C4-2B (cell line): ENCODE results near the gene MXD3.
A peak's percentile ranks its signal among the peaks of the same experiment; 100 is the strongest.
"Not testable (repeated sequence)": the region's sequence is repeated elsewhere in the genome, so short reads cannot be mapped to it uniquely, and the experiment has no call there.

Experiments
- H3K27ac ChIP-seq: fragments of 450-650 bp; 2 replicates; pipeline ENCODE4 v1.5.1; 2017
- CTCF ChIP-seq: fragments of 450-650 bp; conservative IDR thresholded peaks from 2 replicates; pipeline ENCODE4 v1.5.1; 2017; ENCODE audit warnings: mild to moderate bottlenecking
- ZFX ChIP-seq: fragments of 450-650 bp; IDR thresholded peaks from 2 replicates; pipeline ENCODE4 v1.6.1; 2017

The MXD3 gene

DNA sequence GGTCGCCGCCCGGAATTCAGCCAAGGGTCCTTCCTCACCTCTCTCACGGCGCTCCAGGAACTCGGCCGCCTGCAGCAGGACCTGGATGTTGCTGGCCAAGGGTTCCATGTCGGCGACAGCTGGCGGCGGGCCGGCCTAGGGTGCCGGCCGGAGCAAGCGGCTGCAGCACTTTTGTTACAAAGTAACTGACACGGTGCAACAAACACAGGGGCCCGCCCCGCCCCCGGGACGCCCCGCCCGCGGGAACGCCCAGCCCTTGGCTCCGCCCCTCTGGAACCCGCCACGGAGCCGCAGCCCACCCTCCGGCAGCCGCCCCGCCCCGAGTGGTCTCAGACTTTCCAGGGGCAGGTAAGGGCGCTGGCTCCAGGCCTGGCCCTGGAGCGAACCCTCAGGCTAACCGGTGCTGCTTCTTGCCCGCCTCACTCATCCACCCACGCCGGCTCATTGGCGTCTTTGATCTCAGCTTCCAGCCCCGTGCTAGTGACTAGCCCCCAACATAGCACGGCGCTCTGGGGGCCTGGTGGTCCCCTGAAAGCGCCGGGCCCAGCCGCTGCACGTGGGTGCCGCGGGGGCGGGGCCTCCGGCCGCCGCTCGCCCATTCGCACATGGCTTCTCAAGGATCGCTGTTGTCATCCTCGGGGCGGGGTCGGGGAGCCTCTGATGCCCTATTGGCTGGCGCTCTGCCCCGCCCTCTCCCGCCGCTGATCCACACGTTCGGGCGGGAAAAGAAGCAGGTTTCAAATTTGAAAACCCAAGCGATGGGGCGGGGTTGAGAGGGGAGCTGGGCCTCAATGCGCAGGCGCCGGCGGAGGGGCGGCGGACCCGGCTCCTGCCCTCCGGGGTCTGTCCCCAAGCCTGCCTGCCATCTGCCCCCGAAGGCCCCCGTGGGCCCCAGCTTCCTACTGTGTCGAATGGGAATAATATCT, at the start of gene MXD3:
TSS of gene MXD3 (minus strand) at position 176 of the 926 bp plus-strand sequence. CDS start at position 108, 68 bp downstream.
- peak within 1 kb of the TSS; percentile 87 for H3K27ac ChIP-seq
- TF ChIP-seq ZFX (peak; percentile 60; the same call in 1 of the 2 replicates), CTCF (no peak)

DNA sequence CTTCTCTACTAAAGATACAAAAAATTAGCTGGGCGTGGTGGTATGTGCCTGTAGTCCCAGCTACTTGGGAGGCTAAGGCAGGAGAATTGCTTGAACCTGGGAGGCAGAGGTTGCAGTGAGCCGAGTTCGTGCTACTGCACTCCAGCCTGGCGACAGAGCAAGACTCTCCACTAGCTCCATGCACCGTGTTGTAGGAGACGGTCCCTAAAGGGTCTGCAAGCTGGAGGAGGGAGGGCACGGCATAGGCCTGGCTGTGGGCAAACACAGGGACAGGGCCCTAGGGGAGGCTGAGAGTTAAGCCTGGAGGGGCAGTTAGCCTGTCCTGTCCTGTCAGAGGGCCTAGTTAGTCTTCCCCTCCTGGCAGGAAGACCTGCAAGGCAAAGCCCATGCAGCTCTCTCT, 49.0 kb upstream of the MXD3 start:
- not testable (repeated sequence) for H3K27ac ChIP-seq

GRCh38 chr5:177359860-177360259, 48.2 kb upstream of the MXD3 start:
- H3K27ac ChIP-seq: no peak overlapping the region
- TF ChIP-seq CTCF: no peak
- no peak for TF ChIP-seq ZFX

DNA sequence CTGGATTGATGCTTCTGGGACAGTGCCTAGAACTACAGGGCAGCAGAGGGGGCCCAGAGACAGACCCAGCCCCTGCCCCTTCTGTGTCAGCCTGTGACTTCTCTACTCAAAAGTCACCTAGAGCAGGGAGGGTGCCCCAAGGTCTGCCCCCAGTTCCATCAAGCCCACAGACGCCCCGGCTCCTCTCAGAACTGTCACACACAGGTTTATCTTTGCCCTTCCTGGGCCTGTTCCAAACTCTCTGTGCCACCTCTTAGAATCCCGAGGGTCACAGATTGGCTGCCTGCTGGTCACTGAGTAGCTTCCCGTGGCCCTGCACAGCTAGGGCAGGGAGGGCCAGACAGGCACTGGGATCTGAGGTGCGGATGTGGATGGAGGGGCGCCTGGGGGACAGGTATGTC, 47.8 kb upstream of the MXD3 start:
- H3K27ac ChIP-seq: no peak overlapping the region
- TF ChIP-seq ZFX: no peak
- TF ChIP-seq CTCF: no peak

DNA sequence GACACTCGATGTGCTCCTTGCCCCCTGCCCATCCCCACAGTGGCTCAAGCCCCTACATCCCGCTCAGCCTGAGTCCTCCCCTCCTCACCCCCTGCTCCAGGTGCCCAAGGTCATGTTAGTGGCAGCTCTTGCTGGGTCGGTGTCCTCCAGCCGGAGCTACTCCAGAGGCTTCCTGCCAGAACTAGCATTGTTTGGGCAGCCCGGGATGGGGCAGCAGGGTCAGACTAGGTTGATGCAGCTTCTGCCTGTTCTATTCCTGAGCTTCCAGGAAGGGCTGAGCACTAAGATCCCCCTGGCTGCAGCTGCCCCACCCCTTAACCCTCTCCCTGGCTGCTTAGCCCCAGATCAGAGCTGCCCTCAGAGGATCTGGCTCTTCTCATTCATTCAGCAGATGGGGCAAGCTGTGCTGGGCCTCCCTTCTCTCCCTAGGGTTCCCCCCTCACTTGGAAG, 46.7 kb upstream of the MXD3 start:
- TF ChIP-seq CTCF (no peak), ZFX (no peak)
- no peak overlapping the region for H3K27ac ChIP-seq

DNA sequence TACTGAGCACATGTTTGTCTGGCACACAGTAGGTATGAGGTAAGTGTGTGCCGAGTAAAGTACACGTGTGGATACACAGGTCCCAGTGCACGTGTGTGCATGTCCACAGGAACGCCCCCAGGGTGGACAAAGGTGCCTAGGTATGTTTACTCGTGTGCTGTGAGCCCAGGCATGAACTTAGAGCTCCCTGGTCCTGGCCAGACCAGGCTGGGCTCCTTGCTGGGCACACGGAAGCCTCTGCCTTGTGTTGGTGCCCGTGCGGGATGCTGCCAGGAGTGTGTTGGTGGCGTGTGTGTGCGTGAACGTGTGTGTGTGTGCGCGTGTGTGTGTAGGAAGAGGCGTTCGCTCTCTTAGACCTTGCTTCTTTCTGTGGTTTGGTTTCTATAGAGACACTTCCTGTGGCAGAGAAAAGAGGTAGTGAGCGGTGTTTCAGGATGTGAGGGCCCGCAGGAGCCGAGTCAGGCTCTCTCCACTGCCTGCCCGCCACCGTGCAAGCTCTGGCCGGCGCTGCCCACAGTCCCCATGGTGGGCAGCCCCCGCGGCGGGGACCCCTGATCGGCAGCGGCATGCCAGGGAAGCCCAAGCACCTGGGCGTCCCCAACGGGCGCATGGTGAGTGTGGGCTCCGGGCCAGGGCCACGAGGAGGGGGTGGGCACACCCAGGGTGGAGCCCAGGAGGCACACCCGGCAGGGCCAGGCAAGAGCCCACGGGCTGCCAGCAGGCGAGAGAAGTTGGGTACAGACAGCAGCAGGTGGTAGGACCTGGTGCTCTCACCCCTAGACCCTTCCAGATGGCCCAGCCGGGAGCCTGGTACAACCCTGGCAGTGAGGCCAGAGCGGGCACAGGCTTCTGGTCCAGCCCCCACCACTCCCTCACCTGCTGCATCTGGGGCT, 46.0 kb upstream of the MXD3 start, which contains the start of gene RGS14:
TSS of gene RGS14 (plus strand) at position 466 of the 893 bp plus-strand sequence. CDS start at position 567, 101 bp downstream.
- H3K27ac ChIP-seq: no peak within 1 kb of the TSS
- TF ChIP-seq ZFX: no peak
- no peak for TF ChIP-seq CTCF

GRCh38 chr5:177357146-177357458, 45.4 kb upstream of the MXD3 start:
- no peak overlapping the region for H3K27ac ChIP-seq
- no peak for TF ChIP-seq ZFX
- no peak for TF ChIP-seq CTCF
